GM20431 (cell line): ENCODE measurements around the gene SRGN.

Experiments
- in situ Hi-C: fragments of 300-500 bp; cut with MseI, MboI; formaldehyde crosslinking; loops from one replicate; pipeline ENCODE4 v1.15.0; 2020; ENCODE audit warnings: low sequenced_read_pairs; ENCODE audit not compliant: unreplicated experiment

SRGN gene

GRCh38 chr10:69088801-69089501 lies 1.0 kb downstream of the SRGN start:
- in situ Hi-C loops = no loop called here

- in situ Hi-C loops = no loop called here
Observed at GRCh38 chr10:69089638-69090599, 2.0 kb downstream of the SRGN start.

- in situ Hi-C loops = no loop called here
Observed at GRCh38 chr10:69090685-69091084, 2.8 kb downstream of the SRGN start.

GRCh38 chr10:69091143-69091651 lies 3.3 kb downstream of the SRGN start:
- in situ Hi-C loops = no loop called here

- in situ Hi-C loops = no loop called here
Observed at GRCh38 chr10:69092959-69093850, 5.3 kb downstream of the SRGN start.

GRCh38 chr10:69093933-69094332 lies 6.0 kb downstream of the SRGN start:
- in situ Hi-C loops = no loop called here

- in situ Hi-C loops = no loop called here
Observed at GRCh38 chr10:69096045-69096444, 8.1 kb downstream of the SRGN start.

GRCh38 chr10:69097729-69098128 lies 9.8 kb downstream of the SRGN start:
- in situ Hi-C loops = no loop called here

- in situ Hi-C loops = loop anchor here (10.0 kb wide), 1 partner anchor 86 kb away; no protein-coding TSS in a partner anchor
Observed at GRCh38 chr10:69100136-69100872, 12.4 kb downstream of the SRGN start.

GRCh38 chr10:69101451-69102095 lies 13.7 kb downstream of the SRGN start:
- in situ Hi-C loops = loop anchor here (10.0 kb wide), 1 partner anchor 87 kb away; no protein-coding TSS in a partner anchor

GRCh38 chr10:69102440-69102839 lies 14.5 kb downstream of the SRGN start:
- in situ Hi-C loops = loop anchor here (10.0 kb wide), 1 partner anchor 88 kb away; no protein-coding TSS in a partner anchor

GRCh38 chr10:69103784-69104183 lies 15.9 kb downstream of the SRGN start:
- in situ Hi-C loops = loop anchor here (10.0 kb wide), 1 partner anchor 89 kb away; no protein-coding TSS in a partner anchor

- in situ Hi-C loops = loop anchor here (10.0 kb wide), 1 partner anchor 90 kb away; no protein-coding TSS in a partner anchor
Observed at GRCh38 chr10:69104994-69105790, 17.3 kb downstream of the SRGN start.

GRCh38 chr10:69107176-69107490 lies 19.2 kb downstream of the SRGN start:
- in situ Hi-C loops = loop anchor here (10.0 kb wide), 1 partner anchor 92 kb away; no protein-coding TSS in a partner anchor

- in situ Hi-C loops = loop anchor here (10.0 kb wide), 1 partner anchor 93 kb away; no protein-coding TSS in a partner anchor
Observed at GRCh38 chr10:69107699-69108098, 19.8 kb downstream of the SRGN start.

GRCh38 chr10:69119896-69120295 lies 32.0 kb downstream of the SRGN start:
- in situ Hi-C loops = no loop called here

GRCh38 chr10:69123306-69123746 lies 35.4 kb downstream of the SRGN start:
- in situ Hi-C loops = no loop called here
